ENCODE data around the gene SYNE2.
"Not testable (repeated sequence)": the region's sequence is repeated elsewhere in the genome, so short reads cannot be mapped to it uniquely, and the experiment has no call there.

Gene SYNE2

DNA sequence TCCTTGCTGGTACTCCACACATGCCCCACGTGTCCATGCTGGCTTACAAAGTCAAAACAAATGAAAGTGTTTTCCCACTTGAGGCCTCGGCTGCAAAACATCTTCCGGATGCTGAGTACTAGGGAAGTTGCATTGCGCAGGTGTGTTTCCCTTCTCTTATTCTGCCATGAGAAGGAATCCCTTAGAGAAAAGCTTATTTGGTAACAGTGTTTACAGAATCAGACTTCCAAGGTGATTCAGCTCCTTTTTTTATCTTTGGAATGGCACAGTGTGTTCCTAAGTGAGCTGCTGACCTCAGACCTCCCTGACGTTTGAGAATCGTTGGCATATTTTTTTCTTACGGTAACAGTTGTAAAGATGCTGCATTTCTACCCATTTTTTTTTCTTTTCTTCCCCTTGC lies 230.0 kb downstream of the SYNE2 start:
- no peak for DNase-seq

DNA sequence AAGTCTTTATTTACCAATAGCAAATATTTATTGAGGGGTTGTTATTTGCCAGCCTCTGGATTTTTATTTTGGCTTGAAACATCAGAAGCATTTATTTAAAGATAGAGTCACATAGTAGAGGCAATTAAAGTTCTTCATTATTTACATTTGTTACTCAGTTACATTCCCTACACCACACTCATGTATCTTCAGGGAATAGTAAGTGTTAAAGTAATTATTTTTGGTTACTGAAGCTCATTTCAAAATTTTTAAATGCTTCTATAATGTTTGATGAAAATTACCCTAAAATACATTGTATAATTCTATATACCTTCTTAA lies 235.8 kb downstream of the SYNE2 start:
- no peak for DNase-seq

DNA sequence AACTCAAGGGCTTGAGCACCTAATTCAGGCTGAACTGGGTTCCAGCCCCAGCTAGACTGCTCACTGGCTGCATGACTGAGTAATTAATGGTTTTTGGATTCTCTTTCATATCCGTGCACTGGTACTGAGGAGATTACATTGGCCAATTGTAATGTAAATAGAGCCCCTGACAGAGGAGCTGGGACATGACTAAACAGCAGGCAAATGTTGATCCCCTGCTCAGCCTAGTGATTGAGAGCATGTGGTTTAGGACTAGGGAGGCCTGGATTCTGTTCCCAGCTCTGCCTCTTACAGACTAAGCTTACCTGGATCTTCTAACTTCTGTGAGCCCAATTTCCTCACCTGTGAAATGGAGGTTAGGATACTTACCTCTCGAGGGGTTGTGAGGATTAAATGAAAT lies 237.1 kb downstream of the SYNE2 start:
- DNase-seq = no peak

DNA sequence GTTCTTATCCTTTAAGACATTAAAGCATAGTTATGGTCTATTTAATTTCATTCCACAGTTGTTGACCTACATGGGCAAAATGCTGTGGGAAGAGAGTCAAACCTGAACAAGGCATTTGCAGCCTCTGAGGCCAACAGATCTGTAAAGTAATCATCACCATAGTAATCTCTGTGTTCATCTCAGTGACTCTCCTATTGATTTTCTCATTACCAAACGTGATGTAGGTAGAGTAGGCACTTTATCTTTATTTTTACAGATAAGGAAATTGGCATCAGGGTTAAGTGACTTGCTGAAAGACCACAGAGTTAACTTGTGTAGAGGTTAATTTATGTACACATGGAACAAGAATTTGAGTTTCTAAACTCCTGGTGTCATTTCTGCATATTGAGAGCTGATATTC lies 238.4 kb downstream of the SYNE2 start:
- DNase-seq = no peak

DNA sequence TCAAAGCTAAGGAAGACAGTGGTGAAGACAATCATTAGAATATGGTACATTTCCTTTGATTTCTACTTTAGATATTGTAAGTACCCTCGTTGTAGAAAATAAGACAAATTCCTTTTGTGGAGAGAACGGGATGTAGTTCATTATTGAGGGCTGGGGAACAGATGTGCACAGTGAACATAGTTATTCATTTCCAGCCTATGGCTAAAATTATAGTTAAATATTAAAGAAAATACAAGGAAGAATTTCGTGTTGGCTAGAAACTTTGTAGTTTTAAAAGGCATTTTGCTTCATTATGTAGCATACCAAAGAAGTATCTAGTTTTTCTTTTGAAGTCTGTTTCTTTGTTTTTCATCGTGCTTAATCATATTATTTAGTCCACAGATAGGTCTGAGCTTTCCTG lies 239.5 kb downstream of the SYNE2 start:
- no peak for DNase-seq

DNA sequence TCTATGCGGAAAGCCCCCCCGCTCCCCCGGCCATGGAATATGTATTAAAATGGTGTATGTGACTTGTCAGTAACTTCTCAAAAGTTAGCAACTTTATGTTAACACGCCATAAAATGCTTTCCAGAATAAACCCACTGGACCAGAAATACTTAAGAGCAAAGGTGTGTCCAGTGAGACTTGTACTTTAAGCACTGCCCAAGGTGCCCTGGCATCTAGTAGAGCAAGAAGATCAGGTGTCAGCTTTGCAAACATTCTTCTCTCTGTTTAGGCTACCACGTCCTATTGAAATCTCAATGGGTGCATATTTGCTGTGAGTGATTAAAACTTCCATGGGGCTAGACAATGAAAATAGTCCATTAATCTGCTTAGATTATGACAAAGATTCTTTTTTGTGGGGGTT lies 240.1 kb downstream of the SYNE2 start:
- DNase-seq = no peak

DNA sequence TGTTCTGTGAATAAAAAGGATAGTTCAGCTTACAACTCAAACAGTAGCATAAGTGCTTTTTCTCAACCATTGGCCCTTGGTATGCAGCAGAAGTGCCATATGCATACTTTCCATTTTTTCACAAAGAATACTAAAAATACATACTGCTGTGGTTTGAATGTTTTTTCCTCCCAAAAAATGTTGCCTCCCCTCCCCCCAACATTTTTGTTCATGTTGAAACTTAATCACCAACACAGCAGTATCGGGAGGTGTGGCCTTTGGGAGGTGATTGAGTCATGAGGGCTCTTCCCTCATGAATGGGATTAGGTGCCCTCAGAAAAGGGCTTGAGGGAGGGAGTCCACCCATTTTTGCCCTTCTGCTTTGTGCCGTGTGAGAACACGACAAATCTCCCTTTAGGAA lies 242.8 kb downstream of the SYNE2 start:
- no peak for DNase-seq

DNA sequence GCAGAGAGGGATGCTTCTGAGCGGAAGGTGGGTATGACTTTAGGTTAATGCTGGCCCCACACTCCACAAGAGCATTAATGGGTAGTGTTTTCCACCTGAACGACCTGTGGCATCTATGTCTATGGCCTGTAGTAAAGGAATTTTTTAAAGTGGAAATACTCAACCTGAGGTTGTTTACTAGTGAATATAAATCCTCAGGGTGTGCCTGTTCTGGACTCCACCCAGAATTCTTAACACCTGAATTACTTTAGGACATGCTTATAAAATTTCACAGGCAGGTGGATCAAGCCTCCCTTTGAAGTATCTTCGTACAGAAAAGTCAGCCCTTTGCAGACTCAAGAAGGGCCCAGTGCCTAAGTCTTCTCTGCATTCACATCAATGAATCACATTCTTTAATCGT lies 245.3 kb downstream of the SYNE2 start:
- no peak for DNase-seq

DNA sequence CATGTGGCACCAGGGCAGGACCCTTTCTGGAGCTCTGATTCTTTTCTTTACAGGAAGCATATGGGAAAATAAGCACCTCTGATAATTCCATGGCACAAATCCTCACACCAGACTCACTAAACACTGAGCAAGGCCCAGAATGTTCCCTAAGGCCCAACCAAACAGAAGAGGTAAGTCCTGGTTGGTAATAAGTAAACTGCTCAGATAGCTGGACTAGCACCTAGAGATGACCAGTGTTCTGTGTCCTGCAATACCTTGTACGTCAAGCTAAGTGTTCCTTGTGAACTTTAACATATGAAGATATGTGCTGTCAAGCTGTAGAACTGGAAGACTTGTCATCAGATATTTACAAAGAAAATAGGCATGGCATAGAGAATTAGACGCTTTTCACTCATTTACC lies 254.6 kb downstream of the SYNE2 start:
- DNase-seq = no peak

DNA sequence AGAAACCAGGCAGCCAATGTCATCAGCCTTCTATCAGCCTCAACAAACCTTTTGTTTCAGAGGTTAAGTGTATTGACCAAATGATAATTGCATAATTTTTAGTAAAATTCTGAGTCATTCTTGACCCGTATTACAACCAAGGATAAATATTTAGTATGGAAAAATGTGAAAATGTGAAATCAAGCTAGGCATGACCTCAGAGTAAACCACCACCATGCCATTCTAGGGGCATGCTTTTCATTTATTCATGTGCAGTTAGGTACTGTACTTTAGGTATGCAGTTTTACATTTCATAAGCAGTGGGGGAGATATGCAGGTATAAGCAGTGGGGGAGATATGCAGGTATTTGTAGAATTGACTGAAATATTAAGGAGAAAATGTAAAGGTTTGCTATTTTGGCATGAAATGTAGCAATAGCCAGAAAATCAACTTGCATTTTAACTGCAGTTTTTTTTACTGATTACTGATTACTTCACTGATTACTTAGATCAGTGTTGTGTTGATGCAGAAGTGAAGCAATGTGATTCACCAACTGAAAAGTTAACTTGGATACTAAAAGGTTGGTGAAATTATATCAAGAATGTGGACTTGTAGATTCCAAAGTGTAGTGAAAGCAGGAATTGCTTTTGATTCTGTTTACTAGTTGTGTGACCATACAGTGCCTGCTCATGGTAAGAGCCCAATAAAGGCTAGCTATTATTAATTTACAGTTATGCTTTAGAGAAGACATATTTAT lies 257.2 kb downstream of the SYNE2 start:
- DNase-seq = no peak

DNA sequence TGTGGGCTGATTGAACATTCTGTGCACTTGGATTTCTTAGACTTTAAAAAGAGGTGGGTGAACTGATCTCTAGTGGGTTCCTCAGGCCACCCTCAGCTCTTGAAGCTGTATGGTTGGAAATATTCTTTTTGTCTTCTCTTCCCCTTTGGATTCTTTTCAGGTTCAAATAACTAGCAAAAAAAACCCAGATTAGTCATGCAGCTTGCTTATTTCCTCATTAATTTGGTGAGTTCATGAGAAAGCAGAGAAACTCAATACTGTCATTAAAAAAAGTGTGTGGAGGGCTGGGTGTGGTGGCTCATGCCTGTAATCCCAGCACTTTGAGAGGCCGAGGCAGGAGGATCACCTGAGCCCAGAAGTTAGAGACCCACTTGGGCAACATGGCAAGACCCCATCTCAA lies 258.0 kb downstream of the SYNE2 start:
- no peak for DNase-seq

DNA sequence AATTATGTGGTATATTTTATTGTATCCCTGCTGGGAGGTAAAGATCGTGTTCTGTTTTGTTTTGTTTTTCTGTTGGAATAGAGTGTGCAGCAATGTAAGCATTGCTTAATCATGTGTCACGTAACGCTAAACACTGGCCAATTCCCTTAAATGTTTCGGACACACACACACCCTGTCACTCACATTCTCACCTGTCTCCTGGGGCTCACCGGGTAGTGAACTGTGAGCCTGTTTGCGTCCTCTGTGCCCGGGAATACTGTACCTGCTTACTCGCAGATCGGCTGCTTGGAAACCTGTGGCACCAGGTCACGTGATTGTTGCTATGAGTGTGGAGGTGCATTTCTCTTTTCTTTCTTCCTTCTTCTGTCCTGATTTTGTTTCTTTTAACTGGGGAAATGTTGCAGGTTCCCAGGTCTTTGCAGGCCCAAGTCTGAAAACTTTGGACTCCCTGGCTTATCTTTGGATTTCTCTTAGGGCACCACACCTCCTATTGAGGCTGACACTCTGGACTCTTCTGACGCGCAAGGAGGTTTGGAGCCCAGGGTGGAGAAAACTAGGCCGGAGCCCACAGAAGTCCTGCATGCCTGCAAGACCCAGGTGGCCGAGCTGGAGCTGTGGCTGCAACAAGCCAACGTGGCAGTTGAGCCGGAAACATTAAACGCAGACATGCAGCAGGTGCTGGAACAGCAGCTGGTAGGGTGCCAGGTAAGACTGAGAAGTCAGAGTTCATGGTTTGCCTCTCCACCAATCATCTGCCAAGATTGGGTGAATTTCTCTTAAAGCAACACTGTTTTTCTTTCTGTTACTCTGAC lies 260.3 kb downstream of the SYNE2 start:
- no peak for DNase-seq

DNA sequence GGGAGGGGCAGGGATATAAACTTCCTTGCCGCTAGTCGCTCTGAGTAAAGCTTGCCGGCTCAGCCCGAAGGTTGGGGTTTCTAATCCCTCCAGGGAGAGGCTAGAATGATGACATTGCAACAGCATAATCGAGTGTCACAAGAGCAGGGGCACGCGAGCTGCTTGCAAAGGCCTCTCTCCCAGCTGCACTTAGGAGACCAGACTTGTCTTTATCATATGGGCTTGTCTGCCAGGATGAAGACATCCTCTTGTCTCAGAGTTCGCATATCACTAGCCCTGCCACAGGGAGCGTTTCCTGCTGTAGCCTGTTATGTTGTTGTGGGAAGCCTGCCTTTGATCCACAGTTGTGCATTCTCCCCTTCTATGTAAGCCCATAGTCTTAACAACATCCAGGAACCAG lies 261.4 kb downstream of the SYNE2 start:
- no peak for DNase-seq

DNA sequence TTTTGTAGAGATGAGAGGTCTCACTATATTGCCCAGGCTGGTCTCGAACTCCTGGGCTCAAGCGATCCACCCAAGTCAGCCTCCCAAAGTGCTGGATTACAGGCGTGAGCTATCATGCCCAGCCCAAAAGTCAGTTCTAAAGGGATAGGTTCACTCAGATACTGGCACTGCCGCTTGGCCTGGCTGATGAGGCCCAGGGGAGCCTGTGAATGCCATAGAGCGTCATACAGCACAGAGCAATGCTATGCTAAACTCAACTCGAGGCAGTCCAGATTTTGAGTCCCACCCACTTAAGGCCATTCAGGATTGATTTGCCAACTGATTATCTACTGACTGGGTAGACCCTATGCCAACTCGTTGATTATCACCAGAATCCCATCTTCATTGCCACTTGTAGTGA lies 262.0 kb downstream of the SYNE2 start:
- no peak for DNase-seq

DNA sequence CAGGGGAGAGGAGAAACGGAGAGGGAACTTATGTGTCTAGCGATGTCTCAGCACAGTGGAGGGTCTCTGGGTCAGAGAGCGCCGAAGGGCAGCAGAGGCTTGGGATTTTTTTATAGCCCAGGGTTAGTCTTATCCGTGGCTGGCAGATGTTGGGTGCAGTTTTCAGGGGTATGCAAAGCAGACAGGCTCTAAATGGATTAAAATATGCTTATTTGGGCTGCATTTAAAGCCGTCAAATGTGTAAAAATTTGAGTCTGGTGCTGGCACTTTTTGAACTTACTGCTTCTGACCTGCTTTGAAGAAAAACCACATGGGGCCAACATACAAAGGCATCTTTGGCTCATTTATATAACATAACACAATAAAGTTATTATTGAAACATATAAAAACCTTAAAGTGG lies 262.6 kb downstream of the SYNE2 start:
- no peak for DNase-seq

DNA sequence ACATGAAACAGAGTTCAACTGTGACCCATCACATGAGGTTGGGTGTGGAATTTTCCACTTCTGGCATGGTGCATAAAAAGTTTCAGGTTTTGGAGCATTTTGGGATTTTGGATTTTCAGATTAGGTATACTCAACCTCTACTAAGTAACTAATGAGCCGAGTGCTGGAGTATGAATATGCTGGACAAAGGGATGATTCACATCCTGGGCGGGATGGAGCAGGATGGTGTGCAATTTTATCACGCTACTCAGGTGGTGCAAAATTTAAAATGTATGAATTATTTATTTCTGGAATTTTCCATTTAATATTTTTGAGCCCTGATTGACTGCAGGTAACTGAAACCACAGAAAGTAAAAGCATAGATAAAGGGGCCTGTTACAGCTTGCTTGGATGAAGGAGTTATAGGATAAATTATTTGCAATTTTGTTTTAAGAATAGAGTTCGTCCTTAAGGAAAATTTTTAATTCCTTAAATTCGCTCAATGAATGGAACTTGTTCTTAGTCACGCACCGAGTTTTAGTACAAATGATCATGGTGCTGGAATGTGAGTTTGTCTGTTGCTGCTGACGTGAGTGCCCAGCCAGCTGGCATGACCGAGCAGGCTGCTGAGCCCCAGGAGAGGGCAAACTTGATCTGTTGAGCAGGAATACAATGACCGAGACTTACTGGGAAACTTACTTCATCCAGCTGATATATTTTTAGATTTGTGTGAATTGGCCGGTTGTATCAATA lies 265.0 kb downstream of the SYNE2 start:
- DNase-seq = no peak

DNA sequence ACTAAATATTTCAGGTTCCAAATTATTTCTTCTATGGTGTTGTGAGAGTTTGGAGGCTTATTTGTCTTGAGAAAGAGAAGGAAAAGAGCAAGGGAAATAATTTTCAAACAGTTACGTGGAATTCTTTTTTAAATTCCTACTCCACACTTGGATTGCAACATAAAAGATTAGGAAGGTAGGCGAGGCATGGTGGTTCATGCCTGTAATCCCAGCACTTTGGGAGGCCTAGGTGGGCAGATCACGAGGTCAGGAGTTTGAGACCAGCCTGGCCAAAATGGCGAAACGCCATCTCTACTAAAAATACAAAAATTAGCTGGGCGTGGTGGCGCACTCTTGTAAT lies 265.6 kb downstream of the SYNE2 start:
- DNase-seq = not testable (repeated sequence)

DNA sequence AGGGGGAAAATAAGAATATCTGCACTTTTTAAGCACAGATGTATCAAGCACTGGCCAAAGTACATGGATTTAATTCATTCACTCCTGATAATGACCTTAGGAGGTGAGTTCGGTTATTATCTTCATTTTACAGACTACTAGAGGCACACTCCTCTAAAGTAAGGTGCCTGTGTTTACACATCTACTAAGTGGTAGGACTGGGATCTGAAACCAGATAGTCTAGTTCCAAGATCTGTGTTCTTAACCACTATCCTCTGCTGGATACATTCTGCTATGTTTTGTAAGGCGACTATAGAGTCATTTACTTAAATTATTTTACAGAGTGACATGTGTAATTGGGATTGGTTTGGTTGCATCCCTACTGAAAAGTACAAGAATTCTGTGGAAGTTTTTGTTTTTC lies 266.1 kb downstream of the SYNE2 start:
- DNase-seq = no peak

DNA sequence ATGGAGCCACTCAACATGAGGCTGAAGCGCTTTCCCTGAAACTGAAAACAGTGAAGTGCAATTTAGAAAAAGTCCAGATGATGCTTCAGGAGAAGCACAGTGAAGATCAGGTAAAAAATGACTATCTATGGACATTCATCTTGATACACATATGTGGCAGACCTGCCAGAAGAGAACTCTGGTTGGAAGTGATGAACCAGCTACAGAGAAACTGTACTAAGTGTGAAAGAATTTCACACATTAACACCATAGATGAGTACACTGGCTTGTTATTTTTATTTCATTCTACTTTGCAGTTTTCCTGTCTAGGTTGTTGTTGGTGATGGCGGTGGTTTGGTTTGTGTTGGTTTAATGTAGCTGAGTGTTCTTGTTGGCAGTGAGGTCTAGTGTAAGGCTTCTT lies 266.7 kb downstream of the SYNE2 start:
- no peak for DNase-seq

DNA sequence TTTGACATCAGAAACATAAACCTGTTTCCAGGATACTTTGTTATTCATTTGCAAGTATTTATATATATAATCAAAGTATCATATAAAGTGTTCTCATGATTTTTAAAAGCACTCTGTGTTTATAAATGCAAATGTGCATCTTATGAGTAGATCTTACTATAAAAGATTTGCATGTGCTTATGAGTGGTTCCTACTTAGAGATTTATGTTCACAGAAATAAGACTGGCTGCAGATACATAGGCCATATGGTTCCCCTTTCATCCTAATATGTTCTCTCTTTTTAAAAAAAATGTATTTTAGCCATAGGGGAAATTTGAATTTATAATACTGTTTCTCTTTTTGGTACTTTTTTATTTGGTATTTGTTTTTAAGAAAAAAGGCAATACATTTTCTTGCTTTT lies 267.2 kb downstream of the SYNE2 start:
- DNase-seq = no peak

DNA sequence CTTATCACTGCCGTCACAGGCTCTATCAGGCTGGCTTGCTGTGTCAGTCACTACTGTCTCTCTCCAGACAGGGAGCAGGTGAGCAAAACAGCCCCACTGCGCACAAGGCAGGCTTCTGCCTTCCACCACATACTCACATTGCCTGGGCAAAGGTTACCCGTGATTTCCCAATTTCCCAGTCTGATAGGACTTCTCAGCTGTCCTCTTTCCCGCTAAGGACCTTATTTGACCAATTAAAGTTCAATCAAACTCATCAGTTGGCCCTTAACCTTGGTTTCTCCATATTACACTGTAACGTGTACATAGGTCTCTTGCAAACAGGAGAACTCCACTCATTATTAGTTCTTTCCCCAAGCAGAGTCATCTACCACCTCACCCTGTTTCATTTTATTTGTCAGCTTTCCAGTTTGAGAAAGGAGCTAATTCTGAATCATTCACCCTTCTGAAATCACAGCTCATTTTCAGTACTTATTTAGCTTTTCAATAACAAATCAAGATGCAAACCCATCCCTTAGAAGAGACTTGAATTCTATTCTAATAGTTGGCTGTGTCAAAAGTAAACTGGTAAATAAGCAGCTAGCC lies 270.5 kb downstream of the SYNE2 start:
- no peak for DNase-seq

DNA sequence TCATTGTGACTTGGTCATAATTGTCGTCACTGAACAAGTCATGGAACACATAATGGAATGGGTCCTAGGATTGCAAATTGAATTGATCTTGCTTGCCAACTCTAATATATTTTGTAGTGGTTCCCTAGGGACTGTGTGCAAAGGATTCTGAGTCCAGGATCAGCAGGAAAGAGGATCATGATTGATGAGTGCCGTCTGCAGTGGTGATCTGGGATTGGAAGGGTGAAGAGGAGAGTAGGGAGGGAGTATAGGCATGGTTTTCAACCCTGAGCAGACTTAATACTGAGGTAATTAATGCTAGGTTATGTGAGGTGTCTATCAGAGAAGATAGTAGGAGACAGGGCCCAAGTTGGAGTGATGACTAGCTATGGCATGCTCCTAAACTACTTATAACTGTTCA lies 272.5 kb downstream of the SYNE2 start:
- DNase-seq = no peak

DNA sequence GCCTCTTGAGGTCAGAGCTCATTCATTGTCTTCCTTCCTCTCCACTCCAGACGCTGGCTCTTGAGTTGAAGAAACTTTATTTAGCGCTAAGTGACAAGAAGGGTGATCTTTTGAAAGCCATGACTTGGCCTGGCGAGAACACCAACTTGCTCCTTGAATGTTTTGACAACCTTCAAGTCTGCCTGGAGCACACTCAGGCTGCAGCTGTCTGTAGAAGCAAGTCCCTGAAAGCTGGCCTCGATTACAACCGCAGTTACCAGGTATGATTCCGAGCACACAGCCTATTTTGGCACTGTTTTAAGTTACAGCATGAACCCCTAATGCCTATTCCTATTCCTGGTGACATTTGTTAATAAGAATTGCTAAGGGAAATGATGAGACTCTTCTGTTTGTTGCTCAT lies 273.7 kb downstream of the SYNE2 start:
- no peak for DNase-seq
